Omental fat pad (tissue), 4 donors: ENCODE results near the gene ISG15. TPM values are rescaled to one million over a fixed set of nuclear protein-coding genes. Genes with fewer than 3 reads are reported as not detected.

ENCODE experiments used
- ATAC-seq: fragments of 150-250 bp; one replicate; pipeline ENCODE4 v1.9.1; 2016; ENCODE audit warnings: mild to moderate bottlenecking, moderate library complexity; ENCODE audit not compliant: low FRiP score
- DNase-seq: peaks from one replicate; pipeline ENCODE4 v3.0.0-alpha.2; 2019; ENCODE audit warnings: low spot score
- total RNA-seq, 4 donors: library from RNA; depleted of rRNA; stranded (reverse); fragments of >200 nt; gene quantifications; one replicate each; pipeline ENCODE4 v1.1.0, GENCODE V29; 2016
- TF ChIP-seq, protein P1 (sequence below), 3 donors: fragments of 450-650 bp; IDR thresholded peaks; one replicate each; pipeline ENCODE4 v1.5.1; 2016 to 2017; ENCODE audit warnings: antibody characterized with exemption in 3 of 3, mild to moderate bottlenecking in 3 of 3, moderate library complexity in 2 of 3

ISG15 gene
- total RNA-seq, 4 donors from 2014 or later, result 27.7 to 84.3 (median 32.6) TPM

GRCh38 chr1:997993-998744 lies 15.1 kb upstream of the ISG15 start:
- ATAC-seq (no peak), DNase-seq (no peak)
- TF ChIP-seq, protein P1, sequence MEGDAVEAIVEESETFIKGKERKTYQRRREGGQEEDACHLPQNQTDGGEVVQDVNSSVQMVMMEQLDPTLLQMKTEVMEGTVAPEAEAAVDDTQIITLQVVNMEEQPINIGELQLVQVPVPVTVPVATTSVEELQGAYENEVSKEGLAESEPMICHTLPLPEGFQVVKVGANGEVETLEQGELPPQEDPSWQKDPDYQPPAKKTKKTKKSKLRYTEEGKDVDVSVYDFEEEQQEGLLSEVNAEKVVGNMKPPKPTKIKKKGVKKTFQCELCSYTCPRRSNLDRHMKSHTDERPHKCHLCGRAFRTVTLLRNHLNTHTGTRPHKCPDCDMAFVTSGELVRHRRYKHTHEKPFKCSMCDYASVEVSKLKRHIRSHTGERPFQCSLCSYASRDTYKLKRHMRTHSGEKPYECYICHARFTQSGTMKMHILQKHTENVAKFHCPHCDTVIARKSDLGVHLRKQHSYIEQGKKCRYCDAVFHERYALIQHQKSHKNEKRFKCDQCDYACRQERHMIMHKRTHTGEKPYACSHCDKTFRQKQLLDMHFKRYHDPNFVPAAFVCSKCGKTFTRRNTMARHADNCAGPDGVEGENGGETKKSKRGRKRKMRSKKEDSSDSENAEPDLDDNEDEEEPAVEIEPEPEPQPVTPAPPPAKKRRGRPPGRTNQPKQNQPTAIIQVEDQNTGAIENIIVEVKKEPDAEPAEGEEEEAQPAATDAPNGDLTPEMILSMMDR (IDR thresholded peaks at IDR 0.05), result no peak

- ATAC-seq (no peak), DNase-seq (no peak)
- TF ChIP-seq, protein P1 (IDR thresholded peaks at IDR 0.05), result no peak
These were observed 14.6 kb upstream of the ISG15 start for GRCh38 chr1:998745-998994.

DNA sequence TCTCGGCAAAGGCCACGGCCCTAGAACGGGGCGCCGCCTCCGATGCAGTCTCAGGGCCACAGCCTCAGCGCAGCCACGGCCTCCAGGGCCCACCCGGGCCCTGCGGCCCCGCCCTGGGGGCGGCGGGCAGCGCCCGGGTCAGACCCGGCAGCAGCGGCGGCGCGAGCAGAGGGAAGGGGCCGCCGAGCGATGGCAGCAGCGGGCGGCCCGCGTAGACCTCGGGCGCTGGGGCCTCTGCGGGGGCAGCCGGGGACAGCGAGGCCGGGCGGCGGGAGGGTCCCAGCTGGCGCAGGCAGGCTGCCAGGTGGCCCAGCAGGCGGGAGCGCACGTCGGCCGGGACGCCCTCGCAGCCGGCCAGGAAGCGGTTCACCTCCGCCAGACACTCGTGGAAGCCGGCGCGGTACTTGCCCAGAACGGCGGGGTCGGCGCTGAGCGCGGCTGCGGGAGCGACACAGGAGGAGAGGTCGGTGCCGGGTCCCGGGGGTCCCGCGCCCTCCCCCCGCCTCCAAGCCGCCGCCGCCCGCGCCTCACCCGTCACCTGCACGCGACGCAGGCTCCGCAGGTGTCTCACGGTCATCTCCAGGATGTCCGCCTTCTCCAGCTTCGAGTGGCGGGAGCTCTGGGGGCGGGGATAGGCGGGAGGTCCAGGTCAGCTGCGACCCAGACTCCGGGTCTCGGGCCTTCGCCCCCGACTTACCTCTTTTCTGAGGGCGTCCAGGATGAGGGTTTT lies 14.1 kb upstream of the ISG15 start:
- no peak for DNase-seq
- no peak for ATAC-seq
- TF ChIP-seq, protein P1 (IDR thresholded peaks at IDR 0.05), result no peak

DNA sequence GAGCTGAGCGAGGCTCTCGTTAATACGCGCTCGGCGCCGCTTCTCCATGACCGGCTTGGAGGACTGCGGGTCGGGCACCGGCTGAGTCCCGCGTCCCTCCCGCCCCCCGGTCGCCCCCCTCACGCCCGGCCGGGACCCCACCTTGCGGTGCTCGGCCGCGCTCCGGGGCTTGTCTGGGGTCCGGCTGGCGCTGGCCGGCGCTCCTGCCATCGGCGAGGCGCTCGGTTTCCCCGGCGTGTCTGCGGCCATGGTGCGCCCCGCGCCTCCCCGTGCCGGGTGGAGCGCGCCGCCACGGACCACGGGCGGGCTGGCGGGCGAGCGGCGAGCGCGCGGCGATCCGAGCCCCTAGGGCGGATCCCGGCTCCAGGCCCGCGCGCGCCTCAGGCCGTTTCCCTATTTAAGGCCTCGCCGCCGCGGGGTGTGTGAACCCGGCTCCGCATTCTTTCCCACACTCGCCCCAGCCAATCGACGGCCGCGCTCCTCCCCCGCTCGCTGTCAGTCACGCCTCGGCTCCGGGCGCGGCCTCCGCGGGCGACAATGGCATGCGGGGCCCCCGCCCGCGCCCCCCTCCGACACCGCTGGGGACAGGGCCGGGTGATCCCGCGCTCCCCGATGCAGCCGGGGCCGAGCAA lies 13.5 kb upstream of the ISG15 start, which contains the start of gene HES4:
Gene HES4, minus strand, starts transcription at position 373 of the 632 bp plus-strand sequence. Its CDS starts 124 bp downstream, at position 249.
- ATAC-seq (peak; percentile 77), DNase-seq (peak; percentile 63)
- TF ChIP-seq, protein P1 (IDR thresholded peaks at IDR 0.05), result no peak

GRCh38 chr1:1000357-1001056 lies 12.8 kb upstream of the ISG15 start:
- TF ChIP-seq, protein P1 (IDR thresholded peaks at IDR 0.05), result no peak
- peak; percentile 66 for DNase-seq

GRCh38 chr1:1001057-1001783 lies 12.1 kb upstream of the ISG15 start:
- TF ChIP-seq, protein P1 (IDR thresholded peaks at IDR 0.05), result no peak
- no peak for DNase-seq
- ATAC-seq, result no peak

More at GRCh38 chr1:1000357-1001056, 12.8 kb upstream of the ISG15 start:
- ATAC-seq, result peak; percentile 70
